ENCODE measurements around the gene CACNA1F. TPM values are rescaled to one million over a fixed set of nuclear protein-coding genes. Genes with fewer than 3 reads are reported as not detected.

CACNA1F gene
- total RNA-seq, 1 donor from 2014 or later, result 0.12 TPM

DNA sequence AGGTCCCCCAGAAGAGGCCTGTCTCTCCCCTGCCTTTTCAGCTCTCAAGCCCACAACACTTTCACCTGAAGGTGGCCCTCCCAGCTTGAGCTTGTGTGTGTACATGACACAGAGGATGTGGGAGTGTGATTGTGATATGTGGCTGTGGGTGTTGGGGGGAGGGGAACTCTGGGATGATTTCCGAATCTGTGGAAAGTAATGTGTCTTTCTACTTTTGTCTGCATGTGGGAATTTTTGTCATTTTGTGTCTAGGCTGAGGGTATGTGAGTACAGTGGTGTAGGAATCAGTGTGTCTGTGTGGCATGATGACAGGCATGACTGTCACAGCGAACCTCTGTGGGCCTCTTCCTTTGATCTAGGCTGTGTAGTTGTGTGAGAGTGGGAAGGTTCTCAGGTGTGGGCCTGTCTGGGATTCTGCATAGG is 39.6 kb downstream of the CACNA1F start:
- no peak for TF ChIP-seq CTCF (conservative IDR thresholded peaks at IDR 0.05; ENCODE audit: low read depth, low read length)
- no peak for DNase-seq (ENCODE audit: low read depth)
- H3K4me3 ChIP-seq (ENCODE audit: low read depth, low read length), result no peak overlapping the region

- no peak overlapping the region for H3K4me3 ChIP-seq (ENCODE audit: low read depth, low read length)
- peak; percentile 72 for TF ChIP-seq CTCF (conservative IDR thresholded peaks at IDR 0.05; ENCODE audit: low read depth, low read length)
- peak; percentile 3 for DNase-seq (ENCODE audit: low read depth)
Observed at GRCh38 chrX:49192722-49193328, 40.3 kb downstream of the CACNA1F start.

DNA sequence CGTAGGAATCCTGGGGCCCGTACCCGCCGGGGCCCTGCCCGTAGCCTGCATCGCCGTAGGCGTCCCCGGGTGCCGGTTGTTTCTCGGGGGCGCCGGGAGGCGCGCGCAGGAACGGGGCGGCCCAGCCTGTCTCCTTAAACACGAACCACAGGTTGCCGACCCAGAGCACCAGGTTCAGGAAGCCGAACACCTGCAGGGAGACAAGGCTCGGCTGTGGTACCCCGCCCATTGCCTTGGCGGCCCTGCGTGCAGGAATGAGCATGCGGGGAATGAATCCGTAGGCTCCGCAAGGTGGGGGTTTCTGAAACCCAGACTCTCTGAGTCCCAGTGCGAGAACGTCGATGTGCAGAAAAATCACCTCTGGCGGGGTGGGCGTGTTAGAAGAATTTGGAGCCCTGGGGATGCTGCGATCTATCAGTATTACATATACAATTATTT is 41.5 kb downstream of the CACNA1F start:
- TF ChIP-seq CTCF (conservative IDR thresholded peaks at IDR 0.05; ENCODE audit: low read depth, low read length), result no peak
- H3K4me3 ChIP-seq (ENCODE audit: low read depth, low read length), result peak overlapping the region; percentile 79
- no peak for DNase-seq (ENCODE audit: low read depth)

DNA sequence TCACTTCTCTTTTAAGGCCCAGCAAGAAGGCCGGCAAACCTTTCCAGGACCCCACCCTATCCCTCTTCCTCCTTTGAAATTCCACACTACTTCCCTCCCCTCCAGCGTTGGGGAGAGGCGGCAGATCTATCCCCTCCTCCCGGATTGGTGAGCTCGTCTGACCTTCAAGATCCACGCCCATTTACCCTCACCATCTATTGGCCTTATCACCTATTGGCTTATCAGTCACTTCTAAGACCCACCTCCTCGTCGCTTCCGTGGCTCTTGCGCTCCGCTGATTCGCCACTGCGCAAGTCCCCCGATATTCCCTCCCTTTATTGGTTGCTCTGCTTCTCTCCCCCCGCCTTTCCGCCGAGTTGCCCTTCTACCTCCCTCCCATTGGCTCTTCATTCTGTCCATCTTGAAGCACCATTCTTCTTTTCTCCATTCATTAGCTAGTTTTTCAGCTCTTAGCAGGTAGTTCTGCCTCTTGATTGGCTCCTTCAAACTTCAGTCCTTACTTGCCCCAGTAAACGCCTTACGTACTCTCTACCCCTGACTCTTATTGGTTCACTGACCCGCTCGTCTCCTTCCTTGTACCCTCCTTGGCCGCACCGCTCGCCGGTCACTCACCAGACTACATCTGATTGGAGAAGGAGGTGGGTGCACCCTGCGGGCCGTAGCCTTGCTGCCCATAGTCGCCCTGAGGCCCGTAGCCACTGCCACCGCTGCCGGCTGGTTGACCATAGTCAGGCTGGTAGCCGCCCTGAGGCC is 42.1 kb downstream of the CACNA1F start:
- H3K4me3 ChIP-seq (ENCODE audit: low read depth, low read length), result peak overlapping the region; percentile 79
- no peak for TF ChIP-seq CTCF (conservative IDR thresholded peaks at IDR 0.05; ENCODE audit: low read depth, low read length)
- peak; percentile 99 for DNase-seq (ENCODE audit: low read depth)

DNA sequence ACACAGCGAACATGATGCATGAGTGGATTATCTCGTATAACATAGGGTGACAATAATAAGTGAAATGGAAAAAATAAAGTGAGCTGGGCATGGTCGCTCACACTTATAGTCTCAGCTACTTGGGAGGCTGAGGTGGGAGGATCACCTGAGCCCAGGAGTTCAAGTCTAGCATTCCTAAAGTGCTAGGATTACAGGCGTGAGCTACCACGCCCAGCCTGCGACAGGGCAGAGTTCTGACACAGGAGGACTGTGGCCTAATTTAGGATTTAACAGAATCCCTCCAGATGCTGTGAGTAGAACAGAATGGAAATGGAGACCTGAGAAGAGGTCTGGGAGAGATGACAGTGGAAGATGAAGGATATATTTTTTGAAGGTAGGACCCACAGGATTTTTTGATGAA is 43.5 kb downstream of the CACNA1F start:
- peak overlapping the region; percentile 61 for H3K4me3 ChIP-seq (ENCODE audit: low read depth, low read length)
- no peak for TF ChIP-seq CTCF (conservative IDR thresholded peaks at IDR 0.05; ENCODE audit: low read depth, low read length)
- DNase-seq (ENCODE audit: low read depth), result no peak

GRCh38 chrX:49188468-49189076 is 44.6 kb downstream of the CACNA1F start:
- TF ChIP-seq CTCF (conservative IDR thresholded peaks at IDR 0.05; ENCODE audit: low read depth, low read length), result no peak
- H3K4me3 ChIP-seq (ENCODE audit: low read depth, low read length), result no peak overlapping the region
- no peak for DNase-seq (ENCODE audit: low read depth)

All from epithelial cell of proximal tubule (primary cell).